GM12891 (cell line): Measurements from ENCODE around the gene NDST4.
"Not testable (repeated sequence)": the region's sequence is repeated elsewhere in the genome, so short reads cannot be mapped to it uniquely, and the experiment has no call there.

Experiments
- POLR2A ChIP-seq: IDR thresholded peaks from 2 replicates; pipeline ENCODE4 v1.6.1; 2011; ENCODE audit warnings: low read depth, low read length, control low read depth
- POLR2AphosphoS5 ChIP-seq: IDR thresholded peaks from 2 replicates; pipeline ENCODE4 v1.6.1; 2011; ENCODE audit warnings: low read depth, low read length, control low read depth
- POU2F2 ChIP-seq: IDR thresholded peaks from 2 replicates; pipeline ENCODE4 v1.6.1; 2011; ENCODE audit warnings: low read depth, mild to moderate bottlenecking, control low read depth, low read length, moderate library complexity
- SPI1 ChIP-seq: IDR thresholded peaks from 2 replicates; pipeline ENCODE4 v1.6.1; 2011; ENCODE audit warnings: low read depth, low read length, control low read depth
- TAF1 ChIP-seq: IDR thresholded peaks from 2 replicates; pipeline ENCODE4 v1.6.1; 2011; ENCODE audit warnings: low read depth, low read length, control low read depth

DNA sequence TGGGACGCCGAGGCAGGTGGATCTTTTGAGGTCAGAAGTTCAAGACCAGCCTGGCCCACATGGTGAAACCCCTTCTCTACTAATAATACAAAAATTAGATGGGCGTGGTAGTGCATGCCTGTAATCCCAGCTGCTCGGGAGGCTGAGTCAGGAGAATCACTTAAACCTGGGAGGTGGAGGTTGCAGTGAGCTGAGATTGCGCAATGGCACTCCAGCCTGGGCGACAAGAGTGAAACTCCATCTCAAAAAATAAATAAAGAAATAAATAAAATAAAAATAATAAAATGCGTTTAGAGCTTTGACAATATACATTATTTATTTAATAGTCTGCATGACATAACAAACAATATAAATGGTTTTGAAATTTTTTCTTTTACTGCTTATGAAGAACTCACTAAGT, 133.0 kb downstream of the NDST4 start:
- TF ChIP-seq POLR2A, POLR2AphosphoS5, SPI1, POU2F2, TAF1: not testable (repeated sequence)
